Measurements from ENCODE around the gene RNF144A. TPM values are rescaled to one million over a fixed set of nuclear protein-coding genes. Genes with fewer than 3 reads are reported as not detected.
A peak's percentile ranks its signal among the peaks of the same experiment; 100 is the strongest.

The RNF144A gene
- total and polyA plus RNA-seq, 9 donors: 10.4 to 47.7 (median 23.9) TPM

- intact Hi-C loops (cut with DNase I): loop anchor here (5.0 to 10.0 kb wide), 4 partner anchors 107 to 122 kb away; no protein-coding TSS in a partner anchor
- Histone ChIP-seq H3K4me3 (no peak overlapping the region), H3K27ac (peak overlapping the region in 1 of 2 donors; percentile 2), H3K36me3 (no peaks in the 10 kb centered on the region), H3K4me1 (ENCODE audit: insufficient read depth) (peaks cover 14% of the 10 kb centered on the region), H3K27me3 (no peaks in the 10 kb centered on the region), H3K9me3 (no peaks in the 10 kb centered on the region)
- WGBS, 3 donors: 64 to 81% (median 72%) methylated on average over 12 of the region's 12 CpGs
- DNase-seq: no peak
- TF ChIP-seq POLR2A (IDR thresholded peaks at IDR 0.05) (no peak), CTCF (IDR thresholded peaks at IDR 0.05) (no peak)
These were observed 2.9 kb downstream of the RNF144A start for GRCh38 chr2:6919901-6920742.

GRCh38 chr2:6920743-6921064 is 3.5 kb downstream of the RNF144A start:
- TF ChIP-seq EP300 (IDR thresholded peaks at IDR 0.05) (no peak), POLR2A (IDR thresholded peaks at IDR 0.05) (no peak), CTCF (IDR thresholded peaks at IDR 0.05) (no peak)
- WGBS, 3 donors: 20 to 37% (median 30%) methylated on average over 4 of the region's 4 CpGs
- Histone ChIP-seq H3K9me3 (no peaks in the 10 kb centered on the region), H3K27me3 (no peaks in the 10 kb centered on the region), H3K36me3 (no peaks in the 10 kb centered on the region), H3K4me3 (no peak overlapping the region), H3K27ac (peak overlapping the region in 1 of 2 donors; percentile 2), H3K4me1 (ENCODE audit: insufficient read depth) (peaks cover 14% of the 10 kb centered on the region)
- intact Hi-C loops (cut with DNase I): no loop called here
- DNase-seq: peak in 1 of 5 donors; percentile 40

GRCh38 chr2:6921321-6921922 is 4.2 kb downstream of the RNF144A start:
- Histone ChIP-seq H3K27ac (no peak overlapping the region), H3K9me3 (no peaks in the 10 kb centered on the region), H3K4me3 (no peak overlapping the region), H3K4me1 (ENCODE audit: insufficient read depth) (peaks cover 15% of the 10 kb centered on the region), H3K36me3 (no peaks in the 10 kb centered on the region), H3K27me3 (no peaks in the 10 kb centered on the region)
- intact Hi-C loops (cut with DNase I): no loop called here
- WGBS, 3 donors: 32 to 43% (median 35%) methylated on average over 11 of the region's 11 CpGs
- DNase-seq: no peak
- no peak for TF ChIP-seq EP300 (IDR thresholded peaks at IDR 0.05)
- TF ChIP-seq CTCF (IDR thresholded peaks at IDR 0.05): no peak
- no peak for TF ChIP-seq POLR2A (IDR thresholded peaks at IDR 0.05)

- DNase-seq: no peak
- H3K4me1 ChIP-seq (ENCODE audit: insufficient read depth): peaks cover 22% of the 10 kb centered on the region
- H3K27ac ChIP-seq: no peak overlapping the region
- H3K4me3 ChIP-seq: no peak overlapping the region
- WGBS, 3 donors: 59 to 71% (median 70%) methylated on average over 8 of the region's 8 CpGs
- H3K27me3 ChIP-seq: no peaks in the 10 kb centered on the region
- intact Hi-C loops (cut with DNase I): no loop called here
- no peaks in the 10 kb centered on the region for H3K9me3 ChIP-seq
- TF ChIP-seq POLR2A (IDR thresholded peaks at IDR 0.05) (no peak), CTCF (IDR thresholded peaks at IDR 0.05) (no peak), EP300 (IDR thresholded peaks at IDR 0.05) (no peak)
- no peaks in the 10 kb centered on the region for H3K36me3 ChIP-seq
These were observed 5.0 kb downstream of the RNF144A start for GRCh38 chr2:6922201-6922656.

Measured in ovary (tissue), 9 donors.